ENCODE results near the gene P2RY8. TPM values are rescaled to one million over a fixed set of nuclear protein-coding genes. Genes with fewer than 3 reads are reported as not detected.

The P2RY8 gene
- total RNA-seq, 3 donors from 2014 or later (not counting 1 experiment from before 2014, with no cell fraction given): 73.7 to 114 (median 107) TPM

- Histone ChIP-seq H3K4me1 (ENCODE audit: control insufficient read depth, insufficient read depth, low read length) (peaks cover 45% of the 10 kb centered on the region), H3K27ac (ENCODE audit: low read length) (no peak overlapping the region), H3K36me3 (ENCODE audit: control insufficient read depth, insufficient read depth, low read length) (peaks cover 42% of the 10 kb centered on the region), H3K9me3 (ENCODE audit: control insufficient read depth, insufficient read depth, low read length) (no peaks in the 10 kb centered on the region), H3K27me3 (ENCODE audit: control insufficient read depth, insufficient read depth, low read length) (no peaks in the 10 kb centered on the region), H3K4me3 (ENCODE audit: low read length) (no peak overlapping the region)
- WGBS (ENCODE audit: insufficient coverage): 90% methylated on average over 3 of the region's 3 CpGs
- ATAC-seq (no peak), DNase-seq (no peak)
- Mint-ChIP-seq H3K4me3 (no peak overlapping the region), H3K9me3 (peaks cover 0 to 5% of the 10 kb centered on the region in 2 donors), H3K4me1 (peaks cover 37 to 59% of the 10 kb centered on the region in 2 donors), H3K36me3 (peaks cover 6% of the 10 kb centered on the region), H3K27ac (peak overlapping the region; percentile 45 to 47), H3K27me3 (ENCODE audit: low read depth in 2 of 2) (no peaks in the 10 kb centered on the region)
- TF ChIP-seq CTCF (IDR thresholded peaks at IDR 0.05): no peak
- intact Hi-C loops (cut with micrococcal nuclease): no loop called here
These were observed 48.8 kb downstream of the P2RY8 start for GRCh38 chrX:1488141-1488540.

- no peaks in the 10 kb centered on the region for H3K27me3 Mint-ChIP-seq (ENCODE audit: low read depth in 2 of 2)
These were observed 49.6 kb downstream of the P2RY8 start for GRCh38 chrX:1487401-1487800.

GRCh38 chrX:1486749-1487361 is 50.1 kb downstream of the P2RY8 start:
- Histone ChIP-seq H3K4me1 (ENCODE audit: control insufficient read depth, insufficient read depth, low read length) (peaks cover 48% of the 10 kb centered on the region), H3K27ac (ENCODE audit: low read length) (no peak overlapping the region), H3K36me3 (ENCODE audit: control insufficient read depth, insufficient read depth, low read length) (peaks cover 38% of the 10 kb centered on the region)

More at GRCh38 chrX:1487401-1487800, 49.6 kb downstream of the P2RY8 start:
- Histone ChIP-seq H3K9me3 (ENCODE audit: control insufficient read depth, insufficient read depth, low read length) (no peaks in the 10 kb centered on the region), H3K4me3 (ENCODE audit: low read length) (no peak overlapping the region), H3K27me3 (ENCODE audit: control insufficient read depth, insufficient read depth, low read length) (no peaks in the 10 kb centered on the region), H3K4me1 (ENCODE audit: control insufficient read depth, insufficient read depth, low read length) (peaks cover 42% of the 10 kb centered on the region), H3K36me3 (ENCODE audit: control insufficient read depth, insufficient read depth, low read length) (peaks cover 42% of the 10 kb centered on the region), H3K27ac (ENCODE audit: low read length) (no peak overlapping the region)
- 93% methylated on average over 5 of the region's 5 CpGs for WGBS (ENCODE audit: insufficient coverage)
- no peak for TF ChIP-seq CTCF (IDR thresholded peaks at IDR 0.05)
- peaks cover 0 to 5% of the 10 kb centered on the region in 2 donors for H3K9me3 Mint-ChIP-seq
- intact Hi-C loops (cut with micrococcal nuclease): no loop called here
- peaks cover 42 to 54% of the 10 kb centered on the region in 2 donors for H3K4me1 Mint-ChIP-seq
- no peak for ATAC-seq
- peak overlapping the region in 1 of 2 donors; percentile 24 for H3K27ac Mint-ChIP-seq
- peaks cover 6% of the 10 kb centered on the region for H3K36me3 Mint-ChIP-seq
- no peak for DNase-seq
- no peak overlapping the region for H3K4me3 Mint-ChIP-seq

More at GRCh38 chrX:1486749-1487361, 50.1 kb downstream of the P2RY8 start:
- DNase-seq (no peak), ATAC-seq (no peak)
- no peak overlapping the region for H3K4me3 ChIP-seq (ENCODE audit: low read length)
- intact Hi-C loops (cut with micrococcal nuclease): no loop called here
- H3K36me3 Mint-ChIP-seq: peaks cover 6% of the 10 kb centered on the region
- H3K27me3 Mint-ChIP-seq (ENCODE audit: low read depth in 2 of 2): no peaks in the 10 kb centered on the region
- peaks cover 0 to 5% of the 10 kb centered on the region in 2 donors for H3K9me3 Mint-ChIP-seq
- 83% methylated on average over 18 of the region's 18 CpGs for WGBS (ENCODE audit: insufficient coverage)
- H3K4me1 Mint-ChIP-seq: peaks cover 43 to 54% of the 10 kb centered on the region in 2 donors
- TF ChIP-seq CTCF (IDR thresholded peaks at IDR 0.05): no peak
- H3K27ac Mint-ChIP-seq: peak overlapping the region in 1 of 2 donors; percentile 24
- H3K4me3 Mint-ChIP-seq: no peak overlapping the region
- no peaks in the 10 kb centered on the region for H3K27me3 ChIP-seq (ENCODE audit: control insufficient read depth, insufficient read depth, low read length)
- H3K9me3 ChIP-seq (ENCODE audit: control insufficient read depth, insufficient read depth, low read length): no peaks in the 10 kb centered on the region
